Heart left ventricle (tissue), 16 donors: Measurements from ENCODE around the gene KCTD10. TPM values are rescaled to one million over a fixed set of nuclear protein-coding genes. Genes with fewer than 3 reads are reported as not detected.

ENCODE experiments used
- ATAC-seq, 4 donors: fragments of 200-7000 bp; cut with Tn5 transposase; one replicate each; pipeline ENCODE4 v1.9.1; 2020 to 2022; ENCODE audit warnings: moderate library complexity in 4 of 4, mild to moderate bottlenecking in 3 of 4, moderate number of reproducible peaks in 1 of 4
- DNase-seq, 5 donors: peaks; one replicate each; pipeline ENCODE4 v3.0.0-alpha.2; 2020
- H3K27ac ChIP-seq, 12 donors: fragments of 200-600 bp; sonication (generic) in 4 of 12; one replicate each; pipeline versions ENCODE4 v1.5.0 to v1.8.0; 2016 to 2022; ENCODE audit warnings: mild to moderate bottlenecking in 2 of 12
- H3K27me3 ChIP-seq, 9 donors: fragments of 200-600 bp; sonication (generic) in 2 of 9; one replicate each; pipeline versions ENCODE4 v1.5.1 to v1.8.0; 2016 to 2022; ENCODE audit warnings: mild to moderate bottlenecking in 3 of 9
- H3K36me3 ChIP-seq, 9 donors: fragments of 200-600 bp; sonication (generic) in 2 of 9; one replicate each; pipeline versions ENCODE4 v1.5.0 to v1.8.0; 2018 to 2022; ENCODE audit warnings: mild to moderate bottlenecking in 2 of 9
- H3K4me1 ChIP-seq, 12 donors: fragments of 200-600 bp; sonication (generic) in 4 of 12; one replicate each; pipeline versions ENCODE4 v1.5.0 to v1.8.0; 2016 to 2022; ENCODE audit warnings: mild to moderate bottlenecking in 3 of 12
- H3K4me3 ChIP-seq, 12 donors: fragments of 200-600 bp; sonication (generic) in 4 of 12; one replicate each; pipeline versions ENCODE4 v1.5.0 to v1.8.0; 2017 to 2022; ENCODE audit warnings: mild to moderate bottlenecking in 9 of 12, moderate library complexity in 4 of 12
- H3K9me3 ChIP-seq, 12 donors: fragments of 200-600 bp; sonication (generic) in 4 of 12; one replicate each; pipeline versions ENCODE4 v1.5.0 to v1.8.0; 2016 to 2022; ENCODE audit warnings: mild to moderate bottlenecking in 1 of 12
- CTCF ChIP-seq, 12 donors: fragments of 200-600 bp; sonication (generic) in 4 of 12; IDR thresholded peaks; one replicate each; pipeline versions ENCODE4 v1.5.0 to v1.8.0; 2018 to 2022; ENCODE audit warnings: antibody characterized with exemption in 12 of 12, mild to moderate bottlenecking in 5 of 12
- POLR2A ChIP-seq, 2 donors: fragments of 450-650 bp; IDR thresholded peaks; one replicate each; pipeline ENCODE4 v1.6.1; 2017; ENCODE audit warnings: antibody characterized with exemption in 2 of 2, mild to moderate bottlenecking in 2 of 2, moderate library complexity in 2 of 2
- WGBS, 4 donors: extraction: QIAGEN DNeasy Blood & Tissue Kit in 2 of 4; methylation state at CpG; one replicate each; pipeline versions ENCODE4 v1.1.5 to v1.1.7; 2013 to 2018; 5-methylcytosine and 5-hydroxymethylcytosine counted together
- intact Hi-C, 10 donors: fragments of 100-400 bp; cut with DNase I; formaldehyde crosslinking; loops; one replicate each; pipeline versions ENCODE4 v1.11.1 to v1.14.2; 2022
- polyA plus RNA-seq, 2 donors: library from polyadenylated mRNA; stranded (reverse); fragments of 200-250 nt; gene quantifications; one replicate each; pipeline ENCODE4 v1.2.3, GENCODE V29; 2013
- total RNA-seq, 9 donors: library from RNA; depleted of rRNA in 2 of 9; stranded (reverse); fragments of >200 nt in 2 of 9; fragmentation: NEBNext Ultra II Directional in 3 of 9; extraction: Animal tissue kit (Norgen Biotek cat#: 25700) in 3 of 9; gene quantifications; one replicate each; pipeline versions ENCODE4 v1.1.0 to v1.2.4, GENCODE V29; 2016 to 2023
- donor health status: ischemic (EF 13 %, LVEDD 7.1; RV severe dilation, severe dysfunction).
- donor health status: healthy with polysubstance abuse.
- donor health status: DM: no; HTN: yes; CAD: no.
- donor health status: DM: no; HTN: no; CAD: no.
- donor health status: ischemic (EF 25% LVEDD 6.9; RV normal size, moderate dysfunction).
- donor health status: ischemic (EF 25% LVEDD 5.7; RV mildly dilated, moderate dysfunction).
- donor health status: healthy.
- donor health status: DM: yes; HTN: yes; CAD: no.
- donor health status: ischemic (EF 35%, LVEDD 5.7; RV mildly dilated, moderate dysfunction).
- donor health status: nonischemic (EF 11% LVEDD 7.7; RV severe dilation, severe dysfunction).
- donor health status: DM: yes; HTN: yes; CAD: no.
- donor health status: PGD.
- donor health status: ischemic (EF 29% LVEDD 5.4; RV normal size, mild dysfunction).
- donor health status: nonischemic (EF 23%, LVEDD 6.1; RV moderate dilation, normal function).

KCTD10 gene
- total and polyA plus RNA-seq, 11 donors: 9.5 to 52.3 (median 37.1) TPM

- Histone ChIP-seq H3K27me3 (no peaks in the 10 kb centered on the region), H3K27ac (no peak overlapping the region), H3K9me3 (no peaks in the 10 kb centered on the region), H3K4me1 (no peaks in the 10 kb centered on the region), H3K4me3 (no peak overlapping the region), H3K36me3 (peaks cover 3 to 90% (median 73%) of the 10 kb centered on the region in 9 donors)
- DNase-seq (no peak), ATAC-seq (no peak)
- intact Hi-C loops: no loop called here
- no peak for TF ChIP-seq POLR2A (IDR thresholded peaks at IDR 0.05)
- TF ChIP-seq CTCF (IDR thresholded peaks at IDR 0.05): no peak
- 79 to 94% (median 87%) methylated on average over 4 of the region's 4 CpGs for WGBS, 4 donors
These were observed 8.1 kb upstream of the KCTD10 start for GRCh38 chr12:109485201-109485600.

- WGBS, 4 donors: 85 to 93% (median 91%) methylated on average over 11 of the region's 11 CpGs
- ATAC-seq (no peak), DNase-seq (no peak)
- H3K4me1 ChIP-seq: peaks cover 4 to 15% (median 11%) of the 10 kb centered on the region in 12 donors
- no peak for TF ChIP-seq CTCF (IDR thresholded peaks at IDR 0.05)
- no peak for TF ChIP-seq POLR2A (IDR thresholded peaks at IDR 0.05)
- no peaks in the 10 kb centered on the region for H3K9me3 ChIP-seq
- H3K4me3 ChIP-seq: no peak overlapping the region
- H3K27me3 ChIP-seq: no peaks in the 10 kb centered on the region
- intact Hi-C loops: no loop called here
- H3K36me3 ChIP-seq: peaks cover 3 to 71% (median 55%) of the 10 kb centered on the region in 9 donors
- no peak overlapping the region for H3K27ac ChIP-seq
These were observed 6.2 kb upstream of the KCTD10 start for GRCh38 chr12:109483346-109483745.

- no peak for ATAC-seq
- H3K36me3 ChIP-seq: peaks cover 3 to 67% (median 50%) of the 10 kb centered on the region in 9 donors
- WGBS, 4 donors: 76 to 82% (median 78%) methylated on average over 2 of the region's 2 CpGs
- intact Hi-C loops: no loop called here
- no peaks in the 10 kb centered on the region for H3K9me3 ChIP-seq
- TF ChIP-seq CTCF (IDR thresholded peaks at IDR 0.05) (no peak), POLR2A (IDR thresholded peaks at IDR 0.05) (no peak)
- no peak overlapping the region for H3K4me3 ChIP-seq
- no peak overlapping the region for H3K27ac ChIP-seq
- peaks cover 4 to 20% (median 15%) of the 10 kb centered on the region in 12 donors for H3K4me1 ChIP-seq
- no peak for DNase-seq
- no peaks in the 10 kb centered on the region for H3K27me3 ChIP-seq
These were observed 5.8 kb upstream of the KCTD10 start for GRCh38 chr12:109482894-109483293.

- TF ChIP-seq CTCF (IDR thresholded peaks at IDR 0.05): no peak
- TF ChIP-seq POLR2A (IDR thresholded peaks at IDR 0.05): no peak
- WGBS, 4 donors: 89 to 95% (median 90%) methylated on average over 2 of the region's 2 CpGs
- H3K4me3 ChIP-seq: no peak overlapping the region
- no peaks in the 10 kb centered on the region for H3K27me3 ChIP-seq
- intact Hi-C loops: no loop called here
- DNase-seq (no peak), ATAC-seq (no peak)
- H3K36me3 ChIP-seq: peaks cover 3 to 63% (median 46%) of the 10 kb centered on the region in 9 donors
- H3K9me3 ChIP-seq: no peaks in the 10 kb centered on the region
- H3K4me1 ChIP-seq: peaks cover 4 to 21% (median 15%) of the 10 kb centered on the region in 12 donors
- H3K27ac ChIP-seq: no peak overlapping the region
These were observed 5.4 kb upstream of the KCTD10 start for GRCh38 chr12:109482491-109482890.
